Measurements from ENCODE around the gene SPATS2L. TPM values are rescaled to one million over a fixed set of nuclear protein-coding genes. Genes with fewer than 3 reads are reported as not detected.

Gene SPATS2L
- total and polyA plus RNA-seq, 2 of the 13 experiments (the other 11 are each of a cell fraction or from before 2014, with no cell fraction given) = 154 to 212 TPM

DNA sequence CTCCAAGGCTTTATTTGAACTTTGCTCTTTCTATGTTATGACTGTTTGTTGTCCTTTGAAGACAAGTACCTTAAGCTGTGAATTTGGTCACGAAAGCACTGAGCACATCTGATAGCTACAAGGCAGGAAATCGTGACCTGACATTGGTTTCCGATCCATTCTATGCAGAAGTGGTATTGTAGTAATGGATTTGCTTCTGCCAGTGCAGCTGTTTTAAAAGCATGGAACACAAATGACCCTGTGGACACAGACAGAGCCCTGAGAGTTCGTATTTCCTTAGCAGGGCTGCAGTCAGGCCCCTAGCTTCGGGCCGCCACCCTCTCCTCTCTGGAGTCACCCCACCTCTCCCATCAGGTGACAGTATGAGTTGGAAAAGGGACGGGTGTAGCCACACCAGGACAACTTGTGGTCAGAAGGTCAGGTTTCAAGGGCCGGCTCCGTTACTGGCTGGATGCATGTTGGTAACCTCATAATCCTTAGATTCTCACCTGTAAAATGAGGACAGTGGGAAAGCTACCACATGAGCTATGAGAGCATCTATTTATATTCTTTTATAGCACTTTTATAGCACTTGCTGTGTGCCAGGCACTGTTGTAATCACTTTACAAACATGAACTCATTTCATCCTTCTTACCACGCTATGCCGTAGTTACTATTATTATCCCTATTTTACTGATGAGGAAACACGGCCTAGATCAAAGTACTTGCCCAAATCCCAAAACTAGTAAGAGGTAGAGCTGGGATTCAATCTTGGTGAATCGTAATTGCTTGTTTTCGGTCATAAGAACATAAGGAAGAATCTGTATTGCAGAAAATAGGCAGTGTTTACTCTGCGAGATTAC is 70.2 kb downstream of the SPATS2L start:
- Histone ChIP-seq H3K4me2 (ENCODE audit: low read depth, low read length) (no peak overlapping the region), H3K4me3 (replicated peaks in 1 of 3; ENCODE audit: insufficient read depth in 1 of 3, low read depth in 2 of 3, low read length in 3 of 3) (no peak overlapping the region), H3K9ac (ENCODE audit: insufficient read depth, low read depth, low read length) (no peak overlapping the region), H4K20me1 (ENCODE audit: insufficient read depth, low read length) (peaks cover 33% of the 10 kb centered on the region), H3K27ac (ENCODE audit: extremely low read length, insufficient read depth, low read length) (no peak overlapping the region), H3K79me2 (ENCODE audit: insufficient read depth, low read length) (peaks cover 97% of the 10 kb centered on the region), H3K27me3 (ENCODE audit: control insufficient read depth in 1 of 2, insufficient read depth in 2 of 2, low read length in 2 of 2) (no peaks in the 10 kb centered on the region), H2AFZ (ENCODE audit: low read length) (no peak overlapping the region), H3K9me3 (ENCODE audit: low read length) (no peaks in the 10 kb centered on the region), H3K4me1 (ENCODE audit: insufficient read depth, low read length) (peaks cover 88% of the 10 kb centered on the region), H3K36me3 (replicated peaks in 1 of 2; ENCODE audit: control insufficient read depth in 1 of 2, insufficient read depth in 2 of 2, low read length in 2 of 2) (peaks cover 5 to 36% of the 10 kb centered on the region in 2 experiments)
- ATAC-seq = peak; percentile 20
- intact Hi-C loops (cut with micrococcal nuclease; ENCODE audit: unreplicated experiment) = no loop called here
- FAIRE-seq = no peak
- DNase-seq (ENCODE audit: low spot score) = peak; percentile 40
- in situ Hi-C loops (cut with HindIII; ENCODE audit: extremely low pct_ligation_motif_present, low pct_unique_long_range_greater_than_20kb) = no loop called here
- no TSS peak for BruUV-seq (replicated peaks)
- 86% methylated on average over 15 of the region's 15 CpGs for WGBS (ENCODE audit: low lambda C conversion rate)
- CTCF ChIA-PET (ENCODE audit: low intra/inter-chr PET ratio, low total read pairs) = no interaction called here
- POLR2A ChIA-PET = interaction anchor here (1.3 to 2.1 kb wide), 2 partner anchors 56 to 71 kb away, joined by 4 to 5 read pairs; partner anchors contain the start of gene SPATS2L
- TF ChIP-seq, protein P1, sequence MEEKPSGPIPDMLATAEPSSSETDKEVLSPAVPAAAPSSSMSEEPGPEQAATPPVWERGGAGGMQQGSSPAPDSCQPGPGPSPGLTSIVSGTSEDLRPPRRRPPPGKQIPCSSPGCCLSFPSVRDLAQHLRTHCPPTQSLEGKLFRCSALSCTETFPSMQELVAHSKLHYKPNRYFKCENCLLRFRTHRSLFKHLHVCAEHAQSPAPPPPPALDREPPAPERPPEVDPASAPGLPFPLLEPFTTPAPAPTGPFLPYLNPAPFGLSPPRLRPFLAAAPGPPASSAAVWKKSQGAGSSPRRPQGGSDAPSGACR (CRISPR knock-in tag; IDR thresholded peaks at IDR 0.05) = no peak
- no peak for TF ChIP-seq ZNF484 (CRISPR knock-in tag; IDR thresholded peaks at IDR 0.05; ENCODE audit: borderline replicate concordance, low read depth)
- no peak for TF ChIP-seq ZNF678 (CRISPR knock-in tag; IDR thresholded peaks at IDR 0.05)
- TF ChIP-seq ATF7 (IDR thresholded peaks at IDR 0.05) = no peak
- TF ChIP-seq ATF7 (CRISPR knock-in tag; IDR thresholded peaks at IDR 0.05) = no peak
- TF ChIP-seq ISX (CRISPR knock-in tag; conservative IDR thresholded peaks at IDR 0.05) = no peak
- no peak for TF ChIP-seq ZMYM4 (CRISPR knock-in tag; IDR thresholded peaks at IDR 0.05)
- TF ChIP-seq SIX1 (CRISPR knock-in tag; IDR thresholded peaks at IDR 0.05; ENCODE audit: borderline replicate concordance) = no peak
- no peak for TF ChIP-seq MBD4 (IDR thresholded peaks at IDR 0.05; ENCODE audit: borderline replicate concordance, low read length)
- no peak for TF ChIP-seq NBN (conservative IDR thresholded peaks at IDR 0.05)
- TF ChIP-seq ZZZ3 (CRISPR knock-in tag; IDR thresholded peaks at IDR 0.05; ENCODE audit: borderline replicate concordance) = no peak
- TF ChIP-seq, protein P2, sequence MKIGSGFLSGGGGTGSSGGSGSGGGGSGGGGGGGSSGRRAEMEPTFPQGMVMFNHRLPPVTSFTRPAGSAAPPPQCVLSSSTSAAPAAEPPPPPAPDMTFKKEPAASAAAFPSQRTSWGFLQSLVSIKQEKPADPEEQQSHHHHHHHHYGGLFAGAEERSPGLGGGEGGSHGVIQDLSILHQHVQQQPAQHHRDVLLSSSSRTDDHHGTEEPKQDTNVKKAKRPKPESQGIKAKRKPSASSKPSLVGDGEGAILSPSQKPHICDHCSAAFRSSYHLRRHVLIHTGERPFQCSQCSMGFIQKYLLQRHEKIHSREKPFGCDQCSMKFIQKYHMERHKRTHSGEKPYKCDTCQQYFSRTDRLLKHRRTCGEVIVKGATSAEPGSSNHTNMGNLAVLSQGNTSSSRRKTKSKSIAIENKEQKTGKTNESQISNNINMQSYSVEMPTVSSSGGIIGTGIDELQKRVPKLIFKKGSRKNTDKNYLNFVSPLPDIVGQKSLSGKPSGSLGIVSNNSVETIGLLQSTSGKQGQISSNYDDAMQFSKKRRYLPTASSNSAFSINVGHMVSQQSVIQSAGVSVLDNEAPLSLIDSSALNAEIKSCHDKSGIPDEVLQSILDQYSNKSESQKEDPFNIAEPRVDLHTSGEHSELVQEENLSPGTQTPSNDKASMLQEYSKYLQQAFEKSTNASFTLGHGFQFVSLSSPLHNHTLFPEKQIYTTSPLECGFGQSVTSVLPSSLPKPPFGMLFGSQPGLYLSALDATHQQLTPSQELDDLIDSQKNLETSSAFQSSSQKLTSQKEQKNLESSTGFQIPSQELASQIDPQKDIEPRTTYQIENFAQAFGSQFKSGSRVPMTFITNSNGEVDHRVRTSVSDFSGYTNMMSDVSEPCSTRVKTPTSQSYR (CRISPR knock-in tag; IDR thresholded peaks at IDR 0.05; ENCODE audit: borderline replicate concordance) = no peak
- no peak for TF ChIP-seq SP2 (CRISPR knock-in tag; IDR thresholded peaks at IDR 0.05)
- TF ChIP-seq FLYWCH1 (CRISPR knock-in tag; IDR thresholded peaks at IDR 0.05) = no peak
- no peak for TF ChIP-seq KAT2B (IDR thresholded peaks at IDR 0.05; ENCODE audit: borderline replicate concordance, low read depth, low read length)
- TF ChIP-seq ZNF3 (CRISPR knock-in tag; IDR thresholded peaks at IDR 0.05) = no peak
- no peak for TF ChIP-seq RBFOX2 (IDR thresholded peaks at IDR 0.05; ENCODE audit: low read depth, low read length)
- TF ChIP-seq SIN3A (IDR thresholded peaks at IDR 0.05; ENCODE audit: borderline replicate concordance, low read depth, low read length) = no peak
- TF ChIP-seq, protein P3, sequence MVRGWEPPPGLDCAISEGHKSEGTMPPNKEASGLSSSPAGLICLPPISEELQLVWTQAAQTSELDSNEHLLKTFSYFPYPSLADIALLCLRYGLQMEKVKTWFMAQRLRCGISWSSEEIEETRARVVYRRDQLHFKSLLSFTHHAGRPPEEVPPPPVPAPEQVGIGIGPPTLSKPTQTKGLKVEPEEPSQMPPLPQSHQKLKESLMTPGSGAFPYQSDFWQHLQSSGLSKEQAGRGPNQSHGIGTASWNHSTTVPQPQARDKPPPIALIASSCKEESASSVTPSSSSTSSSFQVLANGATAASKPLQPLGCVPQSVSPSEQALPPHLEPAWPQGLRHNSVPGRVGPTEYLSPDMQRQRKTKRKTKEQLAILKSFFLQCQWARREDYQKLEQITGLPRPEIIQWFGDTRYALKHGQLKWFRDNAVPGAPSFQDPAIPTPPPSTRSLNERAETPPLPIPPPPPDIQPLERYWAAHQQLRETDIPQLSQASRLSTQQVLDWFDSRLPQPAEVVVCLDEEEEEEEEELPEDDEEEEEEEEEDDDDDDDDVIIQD (CRISPR knock-in tag; IDR thresholded peaks at IDR 0.05; ENCODE audit: low read depth) = peak; percentile 56; the same call in 1 of the 2 replicates
- peak; percentile 48 for TF ChIP-seq HNF4A (CRISPR knock-in tag; IDR thresholded peaks at IDR 0.05)
- TF ChIP-seq HMG20B (CRISPR knock-in tag; conservative IDR thresholded peaks at IDR 0.05) = no peak
- TF ChIP-seq DPF2 (CRISPR knock-in tag; IDR thresholded peaks at IDR 0.05; ENCODE audit: borderline replicate concordance, low read depth) = no peak
